Esophagus squamous epithelium (tissue), 4 donors: ENCODE results near the gene SLC35G4.

ENCODE experiments used
- CTCF ChIP-seq, 6 experiments: fragments of 450-650 bp in 4 of 6; fragments of 200-600 bp in 2 of 6; sonication (generic) in 2 of 6; IDR thresholded peaks; one replicate each; pipeline ENCODE4 v1.5.1; 2016 to 2019; ENCODE audit warnings: antibody characterized with exemption in 6 of 6, mild to moderate bottlenecking in 4 of 6, moderate library complexity in 4 of 6
- POLR2A ChIP-seq, 4 donors: fragments of 450-650 bp; IDR thresholded peaks; one replicate each; pipeline ENCODE4 v1.6.1; 2017; ENCODE audit warnings: antibody characterized with exemption in 4 of 4, mild to moderate bottlenecking in 4 of 4, moderate library complexity in 3 of 4

DNA sequence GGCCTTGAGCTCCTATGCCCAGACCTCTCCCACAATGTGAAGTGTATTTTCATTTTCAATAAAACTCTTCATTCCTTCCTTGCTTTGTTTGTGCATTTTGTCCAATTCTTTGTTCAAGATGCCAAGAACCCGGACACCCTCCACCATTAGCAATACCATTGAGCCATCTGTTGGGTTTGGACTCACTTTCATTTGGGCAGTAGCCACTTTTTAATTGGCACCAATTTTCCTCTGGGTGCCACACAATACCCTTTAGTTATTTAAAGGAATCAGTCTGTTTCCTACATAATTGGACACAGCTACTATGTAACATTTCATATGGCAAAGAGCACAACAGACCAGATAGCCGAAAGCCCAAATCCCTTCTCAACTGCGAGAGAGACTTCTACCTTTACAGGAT, 22.5 kb upstream of the SLC35G4 start:
- TF ChIP-seq CTCF (IDR thresholded peaks at IDR 0.05) (no peak), POLR2A (IDR thresholded peaks at IDR 0.05) (no peak)
